Psoas muscle (tissue), 8 donors: ENCODE data around the gene RFPL4A. TPM values are rescaled to one million over a fixed set of nuclear protein-coding genes. Genes with fewer than 3 reads are reported as not detected.
"Not testable (repeated sequence)": the region's sequence is repeated elsewhere in the genome, so short reads cannot be mapped to it uniquely, and the experiment has no call there.

Experiments
- ATAC-seq, 4 donors: fragments of 200-7000 bp; cut with Tn5 transposase; one replicate each; pipeline ENCODE4 v1.9.1; 2020; ENCODE audit warnings: moderate library complexity in 3 of 4, mild to moderate bottlenecking in 2 of 4
- DNase-seq, 2 donors: peaks; one replicate each; pipeline ENCODE4 v3.0.0-alpha.2; 2020
- H3K27ac ChIP-seq: fragments of 200-600 bp; one replicate; pipeline ENCODE4 v1.8.0; 2022
- H3K27me3 ChIP-seq, 3 donors: fragments of 200-600 bp in 1 of 3; one replicate each; pipeline versions ENCODE4 v1.6.1 to v1.8.0; 2013 to 2022; ENCODE audit warnings: low read length in 2 of 3, mild to moderate bottlenecking in 2 of 3, moderate library complexity in 1 of 3; ENCODE audit not compliant: insufficient read depth in 3 of 3
- H3K36me3 ChIP-seq, 2 donors: fragments of 200-600 bp in 1 of 2; one replicate each; pipeline versions ENCODE4 v1.6.1 to v1.8.0; 2013 to 2022; ENCODE audit warnings: low read depth in 1 of 2, mild to moderate bottlenecking in 1 of 2, moderate library complexity in 1 of 2; ENCODE audit not compliant: insufficient read depth in 1 of 2
- H3K4me1 ChIP-seq: fragments of 200-600 bp; one replicate; pipeline ENCODE4 v1.8.0; 2022
- H3K4me3 ChIP-seq: fragments of 200-600 bp; one replicate; pipeline ENCODE4 v1.8.0; 2022; ENCODE audit warnings: mild to moderate bottlenecking
- H3K9me3 ChIP-seq: fragments of 200-600 bp; one replicate; pipeline ENCODE4 v1.8.0; 2022
- CTCF ChIP-seq: fragments of 200-600 bp; IDR thresholded peaks from one replicate; pipeline ENCODE4 v1.8.0; 2022; ENCODE audit warnings: antibody characterized with exemption
- WGBS, 3 donors: extraction: QIAGEN DNeasy Blood & Tissue Kit; methylation state at CpG; one replicate each; pipeline versions ENCODE4 v1.1.6 to v1.1.7; 2013; 5-methylcytosine and 5-hydroxymethylcytosine counted together
- intact Hi-C, 2 donors: fragments of 100-400 bp; cut with DNase I; formaldehyde crosslinking; loops; one replicate each; pipeline versions ENCODE4 v1.11.0 to v1.14.2; 2022
- polyA plus RNA-seq, 3 donors: library from polyadenylated mRNA; stranded (reverse); fragments of 200-250 nt; gene quantifications; one replicate each; pipeline ENCODE4 v1.2.3, GENCODE V29; 2013
- total RNA-seq, 4 donors: library from RNA; stranded (reverse); fragmentation: NEBNext Ultra II Directional in 2 of 4; extraction: Animal tissue kit (Norgen Biotek cat#: 25700) in 2 of 4; gene quantifications; one replicate each; pipeline versions ENCODE4 v1.2.1 to v1.2.4, GENCODE V29; 2021 to 2023
- donor health status: healthy with polysubstance abuse.
- donor health status: DM: no; HTN: no; CAD: no; lungs with moderate emphysema.
- donor health status: Bipolar disorder and iron deficiency.
- donor health status: healthy.
- donor health status: DM: yes; HTN: yes; CAD: no.
- donor health status: DM: no; HTN: no; CAD: no.
- donor health status: DM: no; HTN: no; CAD: no.
- donor health status: DM: yes; HTN: yes; CAD: no.

The RFPL4A gene
- total and polyA plus RNA-seq, 7 donors, result not detected

GRCh38 chr19:55723491-55723890 lies 35.4 kb upstream of the RFPL4A start:
- intact Hi-C loops, result no loop called here
- Histone ChIP-seq H3K36me3 (no peaks in the 10 kb centered on the region), H3K27ac (no peak overlapping the region), H3K9me3 (no peaks in the 10 kb centered on the region), H3K4me3 (no peak overlapping the region), H3K4me1 (no peaks in the 10 kb centered on the region), H3K27me3 (peaks cover 0 to 13% (median 3%) of the 10 kb centered on the region in 3 donors)
- no peak for TF ChIP-seq CTCF
- no peak for DNase-seq
- no peak for ATAC-seq
- WGBS, 3 donors, result 86 to 89% (median 88%) methylated on average over 8 of the region's 8 CpGs

- intact Hi-C loops, H3K4me1 ChIP-seq, DNase-seq, H3K9me3 ChIP-seq, H3K4me3 ChIP-seq, H3K27ac ChIP-seq, H3K36me3 ChIP-seq, ATAC-seq, H3K27me3 ChIP-seq: not testable (repeated sequence)
- WGBS, 3 donors, result 74 to 85% (median 80%) methylated on average over 2 of the region's 2 CpGs
Measured at GRCh38 chr19:55730378-55730777, 28.5 kb upstream of the RFPL4A start.

GRCh38 chr19:55738302-55738701 lies 20.6 kb upstream of the RFPL4A start, which contains the start of gene NLRP9:
Gene NLRP9, minus strand, starts transcription at chr19:55738402. Its CDS starts 28 bp downstream, at chr19:55738374.
- ATAC-seq, result no peak
- Histone ChIP-seq H3K27ac (no peak within 1 kb of the TSS), H3K4me1 (no peaks in the 10 kb centered on the region), H3K36me3 (no peaks in the 10 kb centered on the region), H3K27me3 (peaks cover 0 to 5% (median 0%) of the 10 kb centered on the region in 3 donors), H3K4me3 (no peak within 1 kb of the TSS), H3K9me3 (no peaks in the 10 kb centered on the region)
- no peak for DNase-seq
- intact Hi-C loops, result no loop called here
- TF ChIP-seq CTCF, result no peak
- 76 to 87% (median 86%) methylated on average over 3 of the region's 3 CpGs for WGBS, 3 donors

- no peak for DNase-seq
- ATAC-seq, result no peak
- Histone ChIP-seq H3K9me3 (no peaks in the 10 kb centered on the region), H3K4me3 (no peak overlapping the region), H3K36me3 (no peaks in the 10 kb centered on the region), H3K27me3 (no peaks in the 10 kb centered on the region), H3K27ac (no peak overlapping the region), H3K4me1 (no peaks in the 10 kb centered on the region)
- TF ChIP-seq CTCF, result no peak
- intact Hi-C loops, result no loop called here
- 86 to 89% (median 87%) methylated on average over 6 of the region's 6 CpGs for WGBS, 3 donors
Measured at GRCh38 chr19:55750715-55751114, 8.2 kb upstream of the RFPL4A start.

GRCh38 chr19:55753401-55753800 lies 5.5 kb upstream of the RFPL4A start:
- 62 to 72% (median 63%) methylated on average over 3 of the region's 3 CpGs for WGBS, 3 donors
- Histone ChIP-seq H3K9me3 (no peaks in the 10 kb centered on the region), H3K27me3 (no peaks in the 10 kb centered on the region), H3K27ac (no peak overlapping the region), H3K4me3 (no peak overlapping the region), H3K36me3 (no peaks in the 10 kb centered on the region), H3K4me1 (no peaks in the 10 kb centered on the region)
- TF ChIP-seq CTCF, result no peak
- DNase-seq, result no peak
- intact Hi-C loops, result no loop called here
- no peak for ATAC-seq

- WGBS, 3 donors, result 68 to 84% (median 75%) methylated on average over 4 of the region's 4 CpGs
- H3K27ac ChIP-seq, H3K4me3 ChIP-seq, ATAC-seq, DNase-seq, H3K9me3 ChIP-seq, H3K27me3 ChIP-seq, H3K4me1 ChIP-seq, H3K36me3 ChIP-seq, intact Hi-C loops: not testable (repeated sequence)
Measured at GRCh38 chr19:55756808-55757207, 2.1 kb upstream of the RFPL4A start.
